GM12865 (cell line): Measurements from ENCODE around the gene SAG.
A peak's percentile ranks its signal among the peaks of the same experiment; 100 is the strongest.

ENCODE experiments used
- DNase-seq: peaks from one replicate; pipeline ENCODE4 v3.0.0; 2010; ENCODE audit warnings: low read depth
- H3K4me3 ChIP-seq: 2 replicates; pipeline ENCODE4 v1.5.1; 2011; ENCODE audit warnings: mild to moderate bottlenecking, low read depth, low read length, control low read depth
- TF ChIP-seq, protein P1 (sequence below): IDR thresholded peaks from 2 replicates; pipeline ENCODE4 v1.5.1; 2011; ENCODE audit warnings: low read length, control low read depth, low read depth, inconsistent platforms; ENCODE audit not compliant: insufficient read depth; ENCODE audit errors: missing control alignments

SAG gene

GRCh38 chr2:233314180-233314925 lies 6.7 kb downstream of the SAG start:
- H3K4me3 ChIP-seq: no peak overlapping the region
- TF ChIP-seq, protein P1, sequence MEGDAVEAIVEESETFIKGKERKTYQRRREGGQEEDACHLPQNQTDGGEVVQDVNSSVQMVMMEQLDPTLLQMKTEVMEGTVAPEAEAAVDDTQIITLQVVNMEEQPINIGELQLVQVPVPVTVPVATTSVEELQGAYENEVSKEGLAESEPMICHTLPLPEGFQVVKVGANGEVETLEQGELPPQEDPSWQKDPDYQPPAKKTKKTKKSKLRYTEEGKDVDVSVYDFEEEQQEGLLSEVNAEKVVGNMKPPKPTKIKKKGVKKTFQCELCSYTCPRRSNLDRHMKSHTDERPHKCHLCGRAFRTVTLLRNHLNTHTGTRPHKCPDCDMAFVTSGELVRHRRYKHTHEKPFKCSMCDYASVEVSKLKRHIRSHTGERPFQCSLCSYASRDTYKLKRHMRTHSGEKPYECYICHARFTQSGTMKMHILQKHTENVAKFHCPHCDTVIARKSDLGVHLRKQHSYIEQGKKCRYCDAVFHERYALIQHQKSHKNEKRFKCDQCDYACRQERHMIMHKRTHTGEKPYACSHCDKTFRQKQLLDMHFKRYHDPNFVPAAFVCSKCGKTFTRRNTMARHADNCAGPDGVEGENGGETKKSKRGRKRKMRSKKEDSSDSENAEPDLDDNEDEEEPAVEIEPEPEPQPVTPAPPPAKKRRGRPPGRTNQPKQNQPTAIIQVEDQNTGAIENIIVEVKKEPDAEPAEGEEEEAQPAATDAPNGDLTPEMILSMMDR: no peak

GRCh38 chr2:233317196-233317943 lies 9.8 kb downstream of the SAG start:
- TF ChIP-seq, protein P1: no peak

More at GRCh38 chr2:233314180-233314925, 6.7 kb downstream of the SAG start:
- DNase-seq: no peak

GRCh38 chr2:233319256-233319655 lies 11.6 kb downstream of the SAG start:
- DNase-seq: no peak
- H3K4me3 ChIP-seq: no peak overlapping the region
- TF ChIP-seq, protein P1: no peak

More at GRCh38 chr2:233317196-233317943, 9.8 kb downstream of the SAG start:
- DNase-seq: peak; percentile 33
- H3K4me3 ChIP-seq: no peak overlapping the region

GRCh38 chr2:233320470-233320869 lies 12.9 kb downstream of the SAG start:
- DNase-seq: no peak
- TF ChIP-seq, protein P1: no peak
- no peak overlapping the region for H3K4me3 ChIP-seq

DNA sequence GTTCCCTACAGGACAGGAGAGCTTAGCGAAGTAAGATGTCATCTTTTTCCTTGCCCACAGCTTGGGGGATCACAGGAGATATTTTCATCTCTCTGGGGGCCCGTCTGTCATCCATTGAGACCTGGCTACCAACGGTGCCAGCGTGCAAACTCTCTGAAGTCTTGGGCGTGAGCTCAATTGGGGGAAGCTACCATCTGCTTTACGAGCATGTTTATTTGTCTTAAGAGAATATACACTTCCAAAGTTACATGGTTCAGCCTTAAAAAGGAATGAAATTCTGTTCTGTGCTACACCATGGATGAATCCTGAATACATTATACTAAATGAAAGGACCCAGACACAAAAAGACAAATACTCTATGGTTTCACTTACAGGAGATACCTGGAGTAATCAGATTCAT lies 13.6 kb downstream of the SAG start:
- no peak for DNase-seq
- no peak overlapping the region for H3K4me3 ChIP-seq
- TF ChIP-seq, protein P1: no peak

DNA sequence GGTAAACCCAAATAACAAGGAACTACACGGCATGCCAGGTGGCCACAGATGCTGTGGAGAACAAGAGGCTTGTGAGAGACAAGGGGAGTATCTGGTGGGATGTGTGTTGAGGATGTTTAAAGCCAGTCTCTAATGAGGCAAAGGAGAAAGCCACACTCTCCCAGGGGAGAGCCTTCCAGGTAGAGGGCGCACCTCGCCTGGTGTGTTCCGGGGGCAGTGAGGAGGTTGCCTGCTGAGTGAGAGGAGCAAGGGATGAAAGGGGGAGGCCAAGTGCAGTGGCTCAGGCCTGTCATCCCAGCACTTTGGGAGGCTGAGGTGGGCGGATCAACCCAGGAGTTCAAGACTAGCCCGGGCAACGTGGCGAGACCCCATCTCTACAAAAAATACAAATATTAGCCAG lies 16.2 kb downstream of the SAG start:
- no peak for DNase-seq
- H3K4me3 ChIP-seq: no peak overlapping the region
- TF ChIP-seq, protein P1: no peak

DNA sequence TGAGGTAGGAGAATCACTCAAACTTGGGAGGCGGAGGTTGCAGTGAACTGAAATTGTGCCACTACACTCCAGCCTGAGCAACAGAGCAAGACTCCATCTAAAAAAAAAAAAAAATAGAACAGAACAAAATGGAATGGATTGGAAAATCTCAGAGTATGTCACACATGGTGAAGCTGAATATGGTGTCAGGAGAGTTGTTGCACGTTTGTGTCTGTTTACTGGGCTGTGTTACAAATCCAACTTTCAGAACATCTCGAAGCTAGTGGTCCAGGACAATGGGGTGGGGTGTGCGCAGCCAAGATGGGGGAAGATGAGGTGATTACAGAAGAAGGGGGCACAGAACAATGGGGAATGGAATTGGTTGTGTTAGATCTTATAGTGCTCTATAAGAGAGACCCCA lies 17.6 kb downstream of the SAG start:
- no peak overlapping the region for H3K4me3 ChIP-seq
- TF ChIP-seq, protein P1: no peak
- DNase-seq: no peak
